SJCRH30 (cell line): Measurements from ENCODE around the gene PURA. TPM values are rescaled to one million over a fixed set of nuclear protein-coding genes. Genes with fewer than 3 reads are reported as not detected.
A peak's percentile ranks its signal among the peaks of the same experiment; 100 is the strongest.

Experiments
- DNase-seq, 2 experiments: peaks; one replicate each; pipeline ENCODE4 v3.0.0-alpha.2; 2015 to 2020
- H3K27ac ChIP-seq: fragments of 250-450 bp; sonication (Bioruptor Pico); 2 replicates; pipeline ENCODE4 v1.5.1; 2020; ENCODE audit warnings: mild to moderate bottlenecking, moderate library complexity
- H3K27me3 ChIP-seq: fragments of 250-450 bp; sonication (Bioruptor Pico); 2 replicates; pipeline ENCODE4 v1.5.1; 2020; ENCODE audit warnings: mild to moderate bottlenecking, moderate library complexity
- H3K36me3 ChIP-seq: fragments of 250-450 bp; sonication (Bioruptor Pico); 2 replicates; pipeline ENCODE4 v1.5.1; 2020; ENCODE audit warnings: mild to moderate bottlenecking, moderate library complexity
- H3K4me1 ChIP-seq: fragments of 250-450 bp; sonication (Bioruptor Pico); 2 replicates; pipeline ENCODE4 v1.5.1; 2020; ENCODE audit warnings: mild to moderate bottlenecking, moderate library complexity
- H3K4me3 ChIP-seq: fragments of 250-450 bp; sonication (Bioruptor Pico); 2 replicates; pipeline ENCODE4 v1.5.1; 2020; ENCODE audit warnings: mild to moderate bottlenecking, moderate library complexity
- H3K9me3 ChIP-seq: fragments of 250-450 bp; sonication (Bioruptor Pico); replicated peaks from 2 replicates; pipeline ENCODE4 v1.5.1; 2020; ENCODE audit warnings: mild to moderate bottlenecking, moderate library complexity
- total RNA-seq: library from RNA; depleted of rRNA; stranded (reverse); fragments of >200 nt; shearing (Covaris generic); gene quantifications from 2 replicates; pipeline ENCODE4 v1.2.3, GENCODE V29; 2014; rRNA removed

PURA gene
- total RNA-seq, 1 experiment from 2014 or later = 10.0 TPM

DNA sequence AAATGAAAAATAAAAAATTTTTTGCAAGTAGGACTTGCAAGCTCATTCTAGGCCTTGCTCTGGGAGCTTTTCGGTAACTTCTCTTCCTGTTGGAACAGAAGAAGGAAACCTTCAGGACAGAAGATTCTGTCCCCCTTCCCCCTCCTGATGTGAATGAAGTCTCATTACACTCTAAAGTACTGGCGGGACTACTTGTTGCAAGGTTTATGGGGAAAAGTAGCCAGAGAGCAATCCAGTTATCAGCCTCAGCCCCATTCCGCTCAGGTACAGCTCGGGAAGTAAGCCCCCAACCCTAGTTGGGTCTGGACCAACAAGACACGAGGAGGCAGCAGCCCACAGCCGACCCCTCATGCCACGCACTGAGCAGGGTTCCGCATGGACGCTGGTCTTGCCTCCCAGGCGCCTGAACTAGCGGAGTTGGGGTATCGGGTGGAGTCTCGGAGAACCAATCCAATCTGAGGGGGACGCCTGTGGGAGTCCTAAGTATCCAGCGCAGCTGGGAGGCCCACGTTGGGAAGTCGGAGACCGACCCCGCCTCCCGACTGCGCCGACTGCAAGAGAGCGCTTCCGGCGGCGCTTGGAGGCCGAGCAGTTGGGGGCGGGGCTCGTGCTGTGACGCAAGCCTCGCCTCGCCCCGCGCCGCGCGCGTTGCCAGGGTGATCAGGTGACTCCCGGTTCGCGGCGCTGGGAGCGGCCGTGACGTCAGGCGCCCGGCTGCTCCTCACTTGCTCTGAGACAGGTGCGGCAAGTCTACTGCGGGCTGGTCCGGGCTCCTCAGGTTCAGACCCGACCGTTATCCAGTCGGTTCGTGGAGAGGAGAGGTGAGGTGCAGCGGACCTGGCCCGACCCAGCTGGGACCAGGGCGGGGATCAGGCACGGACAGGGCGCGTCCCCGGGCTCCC, 60.8 kb downstream of the PURA start, which contains the start of gene CYSTM1:
CYSTM1 (plus strand) TSS at position 724 of the 902 bp plus-strand sequence. CDS start 19,278 bp downstream, outside the sequence.
- no peaks in the 10 kb centered on the region for H3K36me3 ChIP-seq
- peak within 1 kb of the TSS; percentile 66 for H3K4me3 ChIP-seq
- peak within 1 kb of the TSS; percentile 13 for H3K27ac ChIP-seq
- H3K4me1 ChIP-seq = no peaks in the 10 kb centered on the region
- H3K27me3 ChIP-seq = no peaks in the 10 kb centered on the region
- no peaks in the 10 kb centered on the region for H3K9me3 ChIP-seq
- peak; percentile 92 for DNase-seq

Other genes starting within 250 kb of the PURA start
- 0.06 TPM in 1 of 2 replicates, not detected in the other for gene NRG2, start 70.8 kb upstream of the PURA start, total RNA-seq
- 1.5 and 1.6 TPM in 2 replicates for gene IGIP, start 11.8 kb downstream of the PURA start, total RNA-seq
- gene CYSTM1, start 61.1 kb downstream of the PURA start, total RNA-seq = 9.4 and 10.5 TPM in 2 replicates
- gene PFDN1, start 189.0 kb downstream of the PURA start, total RNA-seq = 93.9 and 96.1 TPM in 2 replicates
- 6.5 and 7.1 TPM in 2 replicates for gene HBEGF, start 232.5 kb downstream of the PURA start, total RNA-seq
- gene SLC4A9, start 246.1 kb downstream of the PURA start, total RNA-seq = not detected in 2 replicates